Suprapubic skin (tissue), 4 donors: Measurements from ENCODE around the gene LRBA.

Source experiments
- CTCF ChIP-seq, 2 donors: fragments of 200-600 bp in 1 of 2; fragments of 450-650 bp in 1 of 2; sonication (generic) in 1 of 2; IDR thresholded peaks; one replicate each; pipeline ENCODE4 v1.5.1; 2016 to 2019; ENCODE audit warnings: antibody characterized with exemption in 2 of 2, mild to moderate bottlenecking in 1 of 2, moderate library complexity in 1 of 2
- POLR2A ChIP-seq, 2 donors: fragments of 450-650 bp; IDR thresholded peaks; one replicate each; pipeline ENCODE4 v1.6.1; 2017; ENCODE audit warnings: antibody characterized with exemption in 2 of 2, mild to moderate bottlenecking in 2 of 2, moderate library complexity in 2 of 2
- POLR2AphosphoS5 ChIP-seq, 3 donors: sonication (generic); formaldehyde crosslinking; IDR thresholded peaks; one replicate each; pipeline ENCODE4 v1.6.1; 2017; ENCODE audit warnings: antibody characterized with exemption in 3 of 3

- TF ChIP-seq POLR2AphosphoS5 (IDR thresholded peaks at IDR 0.05) = no peak
- TF ChIP-seq CTCF (IDR thresholded peaks at IDR 0.05) = no peak
- no peak for TF ChIP-seq POLR2A (IDR thresholded peaks at IDR 0.05)
Measured at GRCh38 chr4:150578745-150579501, 436.2 kb downstream of the LRBA start.
